K562 treated with DMSO at 1 percent for 24 hours (cell line): ENCODE results near the gene TBPL2. TPM values are rescaled to one million over a fixed set of nuclear protein-coding genes. Genes with fewer than 3 reads are reported as not detected.

Experiments
- total RNA-seq: library from RNA; unstranded; fragments of 300-600 nt; gene quantifications from 2 replicates; pipeline ENCODE4 v1.2.3, GENCODE V29; 2022; ENCODE audit warnings: low read depth; ENCODE audit not compliant: insufficient read depth

The TBPL2 gene
- not detected in 2 replicates for total RNA-seq

DNA sequence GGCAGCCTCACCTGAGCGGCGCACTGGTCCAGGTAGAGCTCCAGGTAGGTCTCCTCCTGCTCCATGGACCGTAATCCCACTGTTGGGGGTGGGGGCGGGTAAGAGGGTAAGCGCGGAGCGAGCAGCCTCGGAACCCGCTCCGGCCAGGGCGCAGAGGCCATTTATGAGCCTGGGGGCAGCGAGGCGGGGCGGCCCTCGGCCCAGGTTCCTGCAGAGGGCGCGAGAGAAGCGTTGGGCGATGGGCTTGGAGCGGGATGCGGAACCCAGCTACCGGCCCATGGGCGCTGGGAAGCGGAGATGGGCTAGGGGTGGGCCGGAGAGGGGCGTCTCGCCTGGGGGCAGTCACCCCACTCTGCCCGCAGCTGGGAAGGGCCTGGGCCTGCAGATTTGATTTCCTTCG is at the start of gene TBPL2:
Gene TBPL2, minus strand, starts transcription at position 232 of the 400 bp plus-strand sequence. Its CDS starts 167 bp downstream, at position 65.

DNA sequence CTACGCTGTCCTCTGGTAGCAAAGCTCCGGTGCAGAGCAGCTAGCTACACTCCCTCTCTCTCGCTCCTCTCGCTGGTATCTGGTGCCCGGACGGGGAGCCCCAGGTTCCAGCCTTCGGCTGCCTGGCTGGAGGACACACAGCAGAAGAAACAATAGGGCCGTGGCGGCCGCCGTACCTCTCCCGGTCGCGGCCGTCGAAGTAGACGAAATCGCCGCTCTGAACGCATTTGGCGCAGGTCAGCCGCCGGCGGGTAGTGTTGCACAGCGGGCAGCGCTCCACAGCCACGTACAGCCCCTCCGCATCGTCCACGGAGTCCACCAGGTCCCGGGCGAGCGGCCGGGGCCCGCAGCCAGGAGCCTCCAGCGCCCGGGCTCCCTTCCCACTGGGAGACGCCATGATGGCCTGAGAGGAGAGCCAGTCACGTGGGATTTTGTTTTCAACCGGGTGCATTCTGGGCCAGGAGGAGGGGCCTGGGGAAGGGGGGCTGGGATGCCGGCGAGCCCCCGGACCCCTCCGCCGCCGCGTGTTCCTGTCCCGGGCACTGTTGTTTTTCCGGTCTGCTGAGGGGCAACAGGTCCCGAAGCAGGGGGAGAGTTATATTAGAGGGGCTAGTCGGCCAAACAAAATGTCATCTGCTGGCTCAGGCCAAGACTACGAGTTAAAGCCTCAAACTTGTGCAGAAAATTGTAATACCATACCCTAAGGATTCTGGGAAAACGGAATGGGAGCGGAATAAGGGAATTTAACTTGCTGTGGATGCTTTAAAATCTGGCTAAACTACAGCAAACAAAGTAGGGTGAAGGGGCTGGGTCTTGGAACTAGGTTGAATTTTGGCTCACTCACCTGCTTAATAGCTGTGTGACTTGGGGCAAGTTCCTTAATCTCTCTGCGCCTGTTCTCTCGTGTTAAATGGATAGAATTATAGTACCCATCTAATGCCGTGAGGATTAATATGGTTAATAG is 28.7 kb downstream of the TBPL2 start, which contains the start of gene ATG14:
Gene ATG14, minus strand, starts transcription at position 405 of the 964 bp plus-strand sequence. Its CDS starts 8 bp downstream, at position 397.

Other genes with a start within 250 kb of the TBPL2 start
- gene DLGAP5, start 249.0 kb downstream of the TBPL2 start, total RNA-seq: 22.1 and 30.1 TPM in 2 replicates
- 10.4 and 15.5 TPM in 2 replicates for gene FBXO34, start 169.2 kb downstream of the TBPL2 start, total RNA-seq
- 1.9 and 2.1 TPM in 2 replicates for gene ATG14, start 28.8 kb downstream of the TBPL2 start, total RNA-seq
- 27.7 and 35.6 TPM in 2 replicates for gene KTN1, start 139.6 kb upstream of the TBPL2 start, total RNA-seq